Activated naive CD4-positive, alpha-beta T cell treated with anti-CD3 and anti-CD28 coated beads for 36 hours (primary cell): ENCODE data around the gene PTBP3. TPM values are rescaled to one million over a fixed set of nuclear protein-coding genes. Genes with fewer than 3 reads are reported as not detected.
A peak's percentile ranks its signal among the peaks of the same experiment; 100 is the strongest.

Experiments used
- CTCF ChIA-PET: fragments of 350-600 bp; sonication (Branson Sonifier 250); formaldehyde crosslinking; loops from one replicate; lab custom pipeline; 2021; ENCODE audit warnings: antibody characterized with exemption; lab: Charles Lee
- DNase-seq: peaks from one replicate; pipeline ENCODE4 v3.0.0-alpha.2; 2020
- H3K27ac Mint-ChIP-seq: one replicate; pipeline ENCODE4 v1.8.0; 2021; ENCODE audit warnings: mild to moderate bottlenecking, mixed read lengths
- H3K27me3 Mint-ChIP-seq: one replicate; pipeline ENCODE4 v1.8.0; 2021; ENCODE audit warnings: low read depth, mixed read lengths
- H3K36me3 Mint-ChIP-seq: one replicate; pipeline ENCODE4 v1.8.0; 2021; ENCODE audit warnings: low read depth, mixed read lengths
- H3K4me1 Mint-ChIP-seq: one replicate; pipeline ENCODE4 v1.8.0; 2021; ENCODE audit warnings: low read depth, mixed read lengths
- H3K4me3 Mint-ChIP-seq: one replicate; pipeline ENCODE4 v1.8.0; 2021; ENCODE audit warnings: mild to moderate bottlenecking, moderate library complexity, mixed read lengths
- H3K9me3 Mint-ChIP-seq: one replicate; pipeline ENCODE4 v1.8.0; 2021; ENCODE audit warnings: mixed read lengths
- intact Hi-C: fragments of 100-400 bp; cut with micrococcal nuclease; formaldehyde crosslinking; loops from one replicate; pipeline ENCODE4 v1.15.1; 2023
- total RNA-seq, 2 experiments: library from RNA; stranded (reverse); gene quantifications; one replicate each; pipeline ENCODE4 v1.2.3, GENCODE V29; 2021

Gene PTBP3
- total RNA-seq, 2 experiments from 2014 or later = 87.8 to 92.6 TPM

DNA sequence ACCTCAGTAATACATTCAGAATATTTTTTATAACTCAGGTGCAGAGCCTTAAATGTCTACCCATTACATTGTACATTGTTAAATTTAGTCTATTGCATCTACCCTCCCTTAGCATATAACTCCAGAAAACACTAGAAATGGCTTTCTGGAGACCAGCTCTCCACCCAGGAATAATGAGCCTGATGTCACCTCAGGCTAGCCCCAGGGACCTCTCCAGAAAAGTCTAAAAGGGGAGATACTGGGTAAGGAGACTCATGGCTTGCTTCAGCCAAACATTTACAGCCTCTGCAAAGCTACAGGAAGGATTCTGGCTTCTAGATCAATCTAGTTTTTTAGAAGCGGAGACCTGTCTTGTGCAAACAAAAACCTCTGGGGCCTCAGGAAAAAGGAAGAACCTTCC, 144.5 kb downstream of the PTBP3 start:
- Mint-ChIP-seq H3K36me3 (peaks cover 4% of the 10 kb centered on the region), H3K27ac (no peak overlapping the region), H3K4me1 (peaks cover 4% of the 10 kb centered on the region), H3K4me3 (no peak overlapping the region), H3K27me3 (no peaks in the 10 kb centered on the region), H3K9me3 (peaks cover 2% of the 10 kb centered on the region)
- CTCF ChIA-PET = no interaction called here
- DNase-seq = no peak
- intact Hi-C loops = no loop called here

DNA sequence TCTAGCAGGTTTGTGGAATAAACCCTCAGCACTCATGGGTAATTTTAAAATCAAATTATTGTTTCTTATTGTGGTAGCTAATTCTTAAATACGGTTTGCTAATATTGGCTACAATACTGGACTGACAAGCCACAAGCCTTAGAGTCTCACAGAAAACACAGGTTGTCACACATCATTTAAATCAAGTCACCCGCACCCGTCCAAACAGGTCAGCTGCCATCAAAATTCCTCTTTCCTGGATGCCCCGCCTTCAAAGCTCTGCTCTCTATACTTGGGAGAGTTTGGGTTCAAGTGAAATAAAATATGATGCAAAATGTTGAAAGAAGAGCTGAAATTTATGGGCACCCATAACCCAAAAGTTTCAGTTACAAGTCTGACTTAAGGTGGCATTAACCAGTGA, 146.0 kb downstream of the PTBP3 start:
- H3K4me3 Mint-ChIP-seq = no peak overlapping the region
- CTCF ChIA-PET = interaction anchor here (0.7 kb wide), 1 partner anchor 475 kb away, joined by 3 read pairs; no protein-coding TSS in a partner anchor
- H3K36me3 Mint-ChIP-seq = peaks cover 4% of the 10 kb centered on the region
- DNase-seq = no peak
- peaks cover 3% of the 10 kb centered on the region for H3K4me1 Mint-ChIP-seq
- H3K27me3 Mint-ChIP-seq = peaks cover 1% of the 10 kb centered on the region
- intact Hi-C loops = no loop called here
- H3K27ac Mint-ChIP-seq = no peak overlapping the region
- H3K9me3 Mint-ChIP-seq = peaks cover 12% of the 10 kb centered on the region

DNA sequence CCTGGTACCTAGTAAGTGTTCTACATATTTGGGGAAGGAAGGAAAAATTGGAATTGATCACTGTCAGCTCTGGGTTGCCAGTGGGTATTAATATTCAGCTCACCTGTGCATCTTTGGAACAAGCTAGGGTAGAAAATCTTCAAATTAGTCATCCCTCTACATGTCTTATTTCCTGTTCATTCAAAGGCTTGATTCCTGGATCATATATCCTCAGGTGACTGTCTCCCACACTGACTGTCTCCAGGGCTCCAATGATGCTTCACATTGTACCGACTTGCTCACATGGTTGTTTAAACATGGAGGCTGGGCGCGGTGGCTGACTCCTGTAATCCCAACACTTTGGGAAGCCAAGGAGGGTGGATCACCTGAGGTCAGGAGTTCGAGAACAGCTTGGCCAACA, 146.7 kb downstream of the PTBP3 start:
- peaks cover 3% of the 10 kb centered on the region for H3K27me3 Mint-ChIP-seq
- no peak overlapping the region for H3K27ac Mint-ChIP-seq
- peaks cover 14% of the 10 kb centered on the region for H3K9me3 Mint-ChIP-seq
- H3K4me1 Mint-ChIP-seq = peaks cover 3% of the 10 kb centered on the region
- H3K4me3 Mint-ChIP-seq = no peak overlapping the region
- intact Hi-C loops = no loop called here
- H3K36me3 Mint-ChIP-seq = peaks cover 4% of the 10 kb centered on the region
- no peak for DNase-seq
- CTCF ChIA-PET = no interaction called here

DNA sequence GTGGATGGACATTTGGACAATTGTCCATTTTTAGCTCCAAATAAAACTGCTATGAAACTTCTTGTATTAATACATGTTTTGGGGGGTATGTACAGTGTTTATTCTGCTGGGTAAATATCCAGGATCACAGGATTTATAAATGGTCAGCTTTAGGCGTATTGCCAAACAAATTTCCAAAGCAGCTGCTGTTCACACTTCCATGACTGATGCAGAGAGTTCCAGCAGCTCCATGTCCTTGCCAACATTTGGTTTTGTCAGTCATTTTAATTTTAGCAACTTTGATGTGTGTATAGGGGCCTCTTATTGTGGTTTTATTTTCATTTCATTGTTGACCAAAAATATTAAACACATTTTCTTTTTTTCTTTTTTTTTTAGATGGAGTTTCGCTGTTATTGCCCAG, 148.5 kb downstream of the PTBP3 start:
- peaks cover 18% of the 10 kb centered on the region for H3K4me1 Mint-ChIP-seq
- H3K27me3 Mint-ChIP-seq = peaks cover 3% of the 10 kb centered on the region
- H3K4me3 Mint-ChIP-seq = no peak overlapping the region
- intact Hi-C loops = no loop called here
- peaks cover 11% of the 10 kb centered on the region for H3K9me3 Mint-ChIP-seq
- DNase-seq = no peak
- H3K36me3 Mint-ChIP-seq = no peaks in the 10 kb centered on the region
- H3K27ac Mint-ChIP-seq = no peak overlapping the region
- CTCF ChIA-PET = interaction anchor here (0.8 to 1.2 kb wide), 2 partner anchors 9 to 87 kb away, joined by 4 to 5 read pairs; no protein-coding TSS in a partner anchor

DNA sequence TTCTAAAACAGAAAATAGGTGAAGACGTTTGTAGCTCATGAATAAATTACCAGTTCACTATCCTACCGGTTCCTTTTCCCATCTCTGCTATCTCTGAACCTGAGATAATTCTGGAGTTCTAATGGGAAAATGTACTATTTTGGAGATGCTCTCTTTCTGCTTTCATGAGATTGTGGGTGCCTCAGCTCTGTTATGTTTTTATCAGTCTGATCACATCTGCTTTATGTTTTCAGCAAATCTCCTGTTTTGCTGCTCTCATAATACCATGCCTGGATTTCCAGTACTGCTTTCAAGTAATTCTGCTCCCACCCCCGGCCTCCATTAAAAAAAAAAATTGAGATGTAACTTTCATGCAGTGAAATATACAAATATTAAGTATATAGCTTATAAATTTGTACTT, 149.2 kb downstream of the PTBP3 start:
- intact Hi-C loops = no loop called here
- peaks cover 3% of the 10 kb centered on the region for H3K27me3 Mint-ChIP-seq
- H3K27ac Mint-ChIP-seq = no peak overlapping the region
- H3K4me1 Mint-ChIP-seq = peaks cover 22% of the 10 kb centered on the region
- peaks cover 11% of the 10 kb centered on the region for H3K9me3 Mint-ChIP-seq
- no peak for DNase-seq
- no peaks in the 10 kb centered on the region for H3K36me3 Mint-ChIP-seq
- CTCF ChIA-PET = interaction anchor here (1.2 kb wide), 1 partner anchor 8 kb away, joined by 5 read pairs; no protein-coding TSS in a partner anchor
- no peak overlapping the region for H3K4me3 Mint-ChIP-seq

DNA sequence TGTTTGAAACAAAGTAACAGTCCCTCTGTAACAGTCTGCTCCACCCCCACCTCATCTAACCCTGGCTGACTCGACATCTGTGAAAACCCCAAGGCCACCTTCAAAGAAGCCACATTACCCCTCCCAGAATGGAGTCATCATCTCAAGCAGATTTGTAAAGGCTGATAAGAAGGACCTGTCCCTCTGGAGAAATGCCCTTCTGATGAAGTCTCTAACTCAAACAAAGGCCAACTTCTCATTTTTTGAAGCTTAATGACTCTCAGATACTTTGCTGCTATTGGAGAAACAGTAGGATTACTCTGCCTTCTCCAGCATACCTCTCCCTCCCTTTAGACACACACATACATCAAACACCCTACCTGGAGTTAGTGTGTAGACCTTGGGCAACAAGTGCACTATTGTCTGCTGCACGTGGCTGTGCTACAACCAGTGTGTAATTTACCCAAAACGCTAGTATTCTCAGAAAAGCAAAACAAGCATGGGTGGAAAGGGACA, 153.0 kb downstream of the PTBP3 start:
- Mint-ChIP-seq H3K27ac (peak overlapping the region; percentile 1), H3K9me3 (peaks cover 11% of the 10 kb centered on the region), H3K4me1 (peaks cover 32% of the 10 kb centered on the region), H3K4me3 (no peak overlapping the region), H3K36me3 (peaks cover 2% of the 10 kb centered on the region), H3K27me3 (peaks cover 20% of the 10 kb centered on the region)
- intact Hi-C loops = loop anchor here (1.0 to 2.0 kb wide), 4 partner anchors 38 to 151 kb away; no protein-coding TSS in a partner anchor
- peak; percentile 81 for DNase-seq
- CTCF ChIA-PET = no interaction called here

DNA sequence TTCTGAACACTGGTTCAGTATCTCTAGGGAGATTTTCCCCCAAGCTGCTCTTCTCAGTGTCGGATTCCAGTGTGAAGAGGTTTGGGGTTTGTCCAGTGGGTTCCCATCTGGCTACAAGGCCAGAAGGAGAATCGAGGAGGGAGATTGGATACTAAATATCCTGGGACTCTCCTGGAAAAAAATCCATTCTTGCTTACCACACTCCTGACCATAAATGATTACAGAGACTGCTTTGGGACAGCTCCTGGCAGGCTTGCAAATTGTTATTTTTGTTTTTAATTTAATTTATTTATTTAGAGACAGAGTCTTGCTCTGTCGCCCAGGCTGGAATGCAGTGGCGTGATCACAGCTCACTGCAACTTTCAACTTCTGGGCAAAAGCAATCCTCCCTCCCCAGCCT, 153.6 kb downstream of the PTBP3 start:
- intact Hi-C loops = loop anchor here (1.0 to 5.0 kb wide), 5 partner anchors 39 to 572 kb away; partner anchors contain the start of gene SNX30
- Mint-ChIP-seq H3K4me1 (peaks cover 34% of the 10 kb centered on the region), H3K4me3 (no peak overlapping the region), H3K9me3 (peaks cover 11% of the 10 kb centered on the region), H3K27ac (no peak overlapping the region), H3K36me3 (peaks cover 2% of the 10 kb centered on the region), H3K27me3 (peaks cover 21% of the 10 kb centered on the region)
- no peak for DNase-seq
- CTCF ChIA-PET = no interaction called here

DNA sequence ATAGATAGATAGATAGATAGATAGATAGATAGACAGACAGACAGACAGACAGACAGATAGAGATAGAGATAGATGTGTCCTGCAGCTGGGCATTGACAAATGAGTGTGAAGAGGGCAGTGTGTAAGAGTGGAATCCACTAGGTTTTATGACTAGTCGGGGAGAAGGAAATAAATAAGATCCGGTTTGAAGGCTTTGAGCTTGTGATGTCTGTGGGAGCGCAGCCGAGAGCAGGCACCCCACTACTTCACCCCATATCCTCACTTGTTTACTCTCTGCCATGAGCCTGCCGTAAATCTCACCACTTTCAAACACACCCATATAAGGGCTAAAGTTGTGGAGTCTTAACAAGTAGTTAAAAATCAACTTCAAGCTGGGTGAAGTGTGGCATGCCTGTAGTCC, 156.9 kb downstream of the PTBP3 start:
- peaks cover 2% of the 10 kb centered on the region for H3K36me3 Mint-ChIP-seq
- CTCF ChIA-PET = interaction anchor here (0.5 to 1.0 kb wide), 6 partner anchors 9 to 350 kb away, joined by 3 to 10 read pairs (median 4); no protein-coding TSS in a partner anchor
- no peaks in the 10 kb centered on the region for H3K9me3 Mint-ChIP-seq
- DNase-seq = no peak
- peaks cover 45% of the 10 kb centered on the region for H3K4me1 Mint-ChIP-seq
- H3K27me3 Mint-ChIP-seq = peaks cover 19% of the 10 kb centered on the region
- intact Hi-C loops = loop anchor here (5.0 kb wide), 1 partner anchor 576 kb away; the partner anchor contains the start of gene SNX30
- H3K4me3 Mint-ChIP-seq = no peak overlapping the region
- no peak overlapping the region for H3K27ac Mint-ChIP-seq

DNA sequence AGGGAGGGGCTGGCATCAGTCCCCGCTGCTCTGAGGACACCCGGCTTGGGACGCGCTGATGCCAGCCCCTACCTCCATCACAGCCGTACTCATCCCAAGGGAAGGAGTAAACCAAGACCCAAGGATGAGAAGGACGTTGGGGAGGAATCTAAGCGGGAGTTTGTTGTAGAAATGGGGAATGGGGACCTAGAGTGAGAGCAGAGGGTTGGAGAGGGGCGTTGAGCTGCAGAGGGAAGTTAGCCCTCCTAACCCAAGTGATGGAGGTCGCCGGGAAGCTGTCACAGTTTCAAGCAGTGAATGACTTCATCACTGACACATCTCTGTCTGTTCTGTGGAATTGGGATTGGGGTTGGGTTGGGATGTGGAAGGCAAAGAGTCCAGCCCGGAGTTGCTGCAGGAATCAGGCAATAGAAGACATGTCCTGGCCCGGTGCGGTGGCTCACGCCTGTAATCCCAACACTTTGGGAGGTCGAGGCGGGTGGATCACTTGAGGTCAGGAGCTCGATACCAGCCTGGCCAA, 157.6 kb downstream of the PTBP3 start:
- Mint-ChIP-seq H3K27me3 (peaks cover 19% of the 10 kb centered on the region), H3K36me3 (peaks cover 2% of the 10 kb centered on the region), H3K27ac (no peak overlapping the region), H3K4me1 (peaks cover 38% of the 10 kb centered on the region), H3K4me3 (peak overlapping the region; percentile 47), H3K9me3 (no peaks in the 10 kb centered on the region)
- CTCF ChIA-PET = interaction anchor here (0.6 to 1.0 kb wide), 5 partner anchors 8 to 153 kb away, joined by 3 to 5 read pairs (median 3); no protein-coding TSS in a partner anchor
- no peak for DNase-seq
- intact Hi-C loops = loop anchor here (2.0 to 5.0 kb wide), 3 partner anchors 77 to 576 kb away; partner anchors contain the start of gene SNX30

DNA sequence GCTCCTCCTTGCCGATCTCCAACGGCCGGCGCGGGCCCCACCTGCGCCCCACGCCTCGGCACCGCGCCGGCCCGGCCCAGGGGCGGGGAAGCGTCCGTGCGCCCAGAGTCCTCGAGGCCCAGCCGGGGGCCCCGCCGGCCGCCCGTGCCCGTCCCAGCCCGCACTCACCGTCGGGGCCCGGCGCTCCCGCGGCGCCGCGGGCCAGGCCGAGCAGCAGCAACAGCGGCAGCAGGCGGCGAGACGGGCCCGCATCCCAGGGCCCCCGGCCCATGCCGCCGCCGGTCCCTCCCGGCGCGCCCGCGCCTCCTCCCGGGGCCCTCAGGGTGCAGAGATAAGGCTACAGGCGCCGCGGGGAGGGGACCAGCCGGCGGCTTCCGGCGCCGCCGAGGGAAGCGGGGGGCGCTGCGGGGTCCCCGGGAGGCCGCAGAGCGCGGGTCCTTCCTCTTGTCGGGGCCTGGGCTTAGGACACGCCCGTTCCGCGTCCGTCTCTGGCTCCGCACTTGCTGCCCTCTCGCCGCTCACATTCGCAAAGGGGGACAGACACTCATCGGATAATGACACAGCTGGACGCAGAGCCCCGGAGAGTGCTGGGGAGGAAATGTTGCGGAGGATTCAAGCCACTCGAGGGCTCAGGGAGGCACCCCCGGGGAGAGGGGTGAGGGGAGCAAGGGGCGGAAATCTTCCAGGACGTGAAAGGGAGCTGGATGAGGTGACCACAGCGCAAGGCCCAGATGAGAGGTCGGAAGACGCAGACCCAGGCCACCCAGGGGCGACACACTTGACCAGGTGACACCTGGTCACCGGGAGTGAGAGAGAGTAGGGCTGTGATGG, 158.2 kb downstream of the PTBP3 start, which contains the start of gene SUSD1:
SUSD1 (minus strand) TSS at position 333 of the 831 bp plus-strand sequence; CDS start at position 271, 62 bp downstream.
- peak within 1 kb of the TSS; percentile 82 for H3K4me3 Mint-ChIP-seq
- peak within 1 kb of the TSS; percentile 79 for H3K27ac Mint-ChIP-seq
- CTCF ChIA-PET = interaction anchor here (1.0 to 1.2 kb wide), 2 partner anchors 9 to 82 kb away, joined by 4 to 5 read pairs; no protein-coding TSS in a partner anchor
- H3K36me3 Mint-ChIP-seq = peaks cover 2% of the 10 kb centered on the region
- peaks cover 34% of the 10 kb centered on the region for H3K4me1 Mint-ChIP-seq
- peaks cover 19% of the 10 kb centered on the region for H3K27me3 Mint-ChIP-seq
- H3K9me3 Mint-ChIP-seq = no peaks in the 10 kb centered on the region
- intact Hi-C loops = loop anchor here (1.0 to 5.0 kb wide), 4 partner anchors 76 to 577 kb away; partner anchors contain the start of genes PTBP3 and SNX30
- peak; percentile 26 for DNase-seq

DNA sequence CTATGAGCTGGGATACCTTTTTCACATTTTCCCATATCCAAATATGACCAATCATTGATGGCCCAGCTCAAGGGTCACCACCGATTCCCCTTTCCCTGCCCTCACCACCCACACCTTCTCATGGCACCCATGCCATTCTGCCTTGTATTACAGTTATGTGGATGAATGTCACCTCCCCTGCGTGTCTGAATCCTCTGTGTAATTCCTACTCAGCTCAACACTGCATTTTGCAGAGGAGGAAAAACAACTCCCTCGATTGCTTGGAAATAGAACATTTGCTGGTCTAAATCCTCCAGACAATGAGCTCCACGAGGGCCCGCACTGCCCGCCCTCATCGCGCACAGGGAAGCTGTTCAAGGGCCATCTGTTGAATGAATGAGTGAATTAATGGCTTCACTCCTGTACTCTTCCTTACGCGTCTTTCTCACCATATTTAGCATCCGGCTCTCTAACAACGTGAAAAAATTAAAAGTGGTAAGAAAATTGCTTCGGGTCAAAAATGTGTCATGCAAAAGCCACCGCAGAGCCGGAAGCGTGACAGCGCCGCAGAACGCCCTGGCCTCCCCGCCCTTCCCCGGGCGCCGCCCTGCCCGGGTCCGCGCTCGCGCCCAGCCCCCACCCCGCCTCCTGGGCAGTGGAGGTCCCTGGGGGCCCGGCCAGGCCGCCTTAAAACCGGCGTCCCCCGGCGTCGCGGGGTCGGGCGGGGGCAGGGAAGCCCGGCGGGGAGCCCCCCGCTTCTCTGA, 159.0 kb downstream of the PTBP3 start:
- intact Hi-C loops = loop anchor here (1.0 to 2.0 kb wide), 3 partner anchors 76 to 204 kb away; partner anchors contain the start of gene PTBP3
- Mint-ChIP-seq H3K27me3 (peaks cover 19% of the 10 kb centered on the region), H3K36me3 (peaks cover 2% of the 10 kb centered on the region), H3K9me3 (no peaks in the 10 kb centered on the region), H3K4me3 (peak overlapping the region; percentile 82), H3K4me1 (peaks cover 30% of the 10 kb centered on the region), H3K27ac (peak overlapping the region; percentile 79)
- CTCF ChIA-PET = interaction anchor here (0.9 to 1.2 kb wide), 2 partner anchors 81 to 103 kb away, joined by 3 to 4 read pairs; no protein-coding TSS in a partner anchor
- peak; percentile 86 for DNase-seq
